Activated CD8-positive, alpha-beta T cell treated with anti-CD3 and anti-CD28 coated beads for 36 hours (primary cell): ENCODE results near the gene KAT2B. TPM values are rescaled to one million over a fixed set of nuclear protein-coding genes. Genes with fewer than 3 reads are reported as not detected.

Source experiments
- ATAC-seq: fragments of 200-7000 bp; cut with Tn5 transposase; one replicate; pipeline ENCODE4 v1.10.0; 2021; ENCODE audit warnings: mild to moderate bottlenecking, moderate library complexity
- CTCF ChIA-PET: fragments of 350-600 bp; sonication (Branson Sonifier 250); formaldehyde crosslinking; loops from one replicate; lab custom pipeline; 2021; ENCODE audit warnings: antibody characterized with exemption; lab: Charles Lee
- POLR2A ChIA-PET: fragments of 350-600 bp; sonication (Branson Sonifier 250); formaldehyde crosslinking; loops from one replicate; lab custom pipeline; 2021; ENCODE audit warnings: antibody characterized with exemption; lab: Charles Lee
- DNase-seq: peaks from one replicate; pipeline ENCODE4 v3.0.0-alpha.2; 2020
- H3K27ac Mint-ChIP-seq: one replicate; pipeline ENCODE4 v1.8.0; 2021; ENCODE audit warnings: mild to moderate bottlenecking, mixed read lengths
- H3K27me3 Mint-ChIP-seq: one replicate; pipeline ENCODE4 v1.8.0; 2021; ENCODE audit warnings: mixed read lengths
- H3K36me3 Mint-ChIP-seq: one replicate; pipeline ENCODE4 v1.8.0; 2021; ENCODE audit warnings: low read depth, mixed read lengths
- H3K4me1 Mint-ChIP-seq: one replicate; pipeline ENCODE4 v1.8.0; 2021; ENCODE audit warnings: low read depth, mixed read lengths
- H3K4me3 Mint-ChIP-seq: one replicate; pipeline ENCODE4 v1.8.0; 2021; ENCODE audit warnings: mild to moderate bottlenecking, moderate library complexity, mixed read lengths
- H3K9me3 Mint-ChIP-seq: one replicate; pipeline ENCODE4 v1.8.0; 2021; ENCODE audit warnings: mixed read lengths
- intact Hi-C: fragments of 100-400 bp; cut with micrococcal nuclease; formaldehyde crosslinking; loops from one replicate; pipeline ENCODE4 v1.10.0; 2022
- total RNA-seq, 2 experiments: library from RNA; stranded (reverse); gene quantifications; one replicate each; pipeline ENCODE4 v1.2.3, GENCODE V29; 2021
- TF ChIP-seq, protein P1 (sequence below): fragments of 200-600 bp; IDR thresholded peaks from one replicate; pipeline ENCODE4 v1.8.0; 2022; ENCODE audit warnings: antibody characterized with exemption, mild to moderate bottlenecking

Gene KAT2B
- total RNA-seq, 2 experiments from 2014 or later, result 18.6 to 28.8 TPM

DNA sequence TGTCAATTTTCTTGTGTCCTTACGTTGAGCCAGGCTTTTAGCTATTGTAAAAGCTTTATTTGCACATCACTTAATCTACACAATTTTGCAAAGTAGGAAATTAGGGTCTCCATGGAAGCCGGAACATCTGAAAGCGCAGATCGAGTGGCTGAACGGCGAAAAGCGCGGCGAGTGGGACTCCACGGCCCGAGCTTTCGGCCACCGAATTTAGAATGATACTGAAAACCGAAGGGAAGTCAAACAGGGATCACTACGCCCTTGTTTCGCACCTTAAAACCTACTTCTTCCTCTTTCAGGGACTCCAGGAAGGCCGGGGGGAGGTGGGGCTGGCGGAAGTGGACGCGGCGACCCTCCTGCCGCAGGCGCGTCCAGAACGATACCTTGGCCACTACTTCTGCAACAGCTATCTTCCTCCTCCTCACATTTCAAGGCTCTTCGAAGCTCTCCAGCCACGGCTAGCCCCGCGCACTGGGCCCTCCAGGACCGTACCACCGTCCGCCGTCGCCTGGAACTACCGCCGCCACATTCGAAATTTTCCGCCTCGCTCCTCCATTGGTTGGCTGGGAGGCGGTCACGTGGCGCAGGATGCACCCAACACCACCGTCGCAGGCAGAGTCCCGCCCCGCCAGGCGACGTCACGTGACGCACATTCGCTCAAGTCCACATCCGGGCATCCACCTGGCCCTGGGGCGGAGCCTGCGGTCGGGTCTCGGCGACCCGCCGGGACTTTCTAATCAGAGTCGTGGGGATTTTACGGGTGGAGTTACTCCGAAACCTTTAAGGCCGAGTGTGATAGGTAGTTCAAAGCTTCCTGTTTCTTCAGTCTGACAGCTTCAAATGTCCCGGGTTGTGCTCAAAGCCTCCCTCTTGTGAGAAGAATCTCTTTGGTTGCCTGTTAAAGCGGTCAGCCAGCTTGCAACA lies 145.7 kb downstream of the KAT2B start, which contains the start of gene SGO1:
SGO1 (minus strand) TSS at position 528 of the 921 bp plus-strand sequence. CDS start 2,179 bp downstream, outside the sequence.
- POLR2A ChIA-PET, result interaction anchor here (0.6 to 2.0 kb wide), 10 partner anchors 15 to 255 kb away, joined by 3 to 11 read pairs (median 3); partner anchors contain the start of gene KAT2B
- H3K9me3 Mint-ChIP-seq, result no peaks in the 10 kb centered on the region
- DNase-seq, result peak; percentile 100
- peak; percentile 96 for ATAC-seq
- CTCF ChIA-PET, result interaction anchor here (1.1 to 1.9 kb wide), 2 partner anchors 144 to 300 kb away, joined by 4 to 6 read pairs; no protein-coding TSS in a partner anchor
- H3K27ac Mint-ChIP-seq, result no peak within 1 kb of the TSS
- H3K4me1 Mint-ChIP-seq, result peaks cover 5% of the 10 kb centered on the region
- TF ChIP-seq, protein P1, sequence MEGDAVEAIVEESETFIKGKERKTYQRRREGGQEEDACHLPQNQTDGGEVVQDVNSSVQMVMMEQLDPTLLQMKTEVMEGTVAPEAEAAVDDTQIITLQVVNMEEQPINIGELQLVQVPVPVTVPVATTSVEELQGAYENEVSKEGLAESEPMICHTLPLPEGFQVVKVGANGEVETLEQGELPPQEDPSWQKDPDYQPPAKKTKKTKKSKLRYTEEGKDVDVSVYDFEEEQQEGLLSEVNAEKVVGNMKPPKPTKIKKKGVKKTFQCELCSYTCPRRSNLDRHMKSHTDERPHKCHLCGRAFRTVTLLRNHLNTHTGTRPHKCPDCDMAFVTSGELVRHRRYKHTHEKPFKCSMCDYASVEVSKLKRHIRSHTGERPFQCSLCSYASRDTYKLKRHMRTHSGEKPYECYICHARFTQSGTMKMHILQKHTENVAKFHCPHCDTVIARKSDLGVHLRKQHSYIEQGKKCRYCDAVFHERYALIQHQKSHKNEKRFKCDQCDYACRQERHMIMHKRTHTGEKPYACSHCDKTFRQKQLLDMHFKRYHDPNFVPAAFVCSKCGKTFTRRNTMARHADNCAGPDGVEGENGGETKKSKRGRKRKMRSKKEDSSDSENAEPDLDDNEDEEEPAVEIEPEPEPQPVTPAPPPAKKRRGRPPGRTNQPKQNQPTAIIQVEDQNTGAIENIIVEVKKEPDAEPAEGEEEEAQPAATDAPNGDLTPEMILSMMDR, result no peak
- no peaks in the 10 kb centered on the region for H3K27me3 Mint-ChIP-seq
- no peak within 1 kb of the TSS for H3K4me3 Mint-ChIP-seq
- H3K36me3 Mint-ChIP-seq, result peaks cover 16% of the 10 kb centered on the region
- intact Hi-C loops, result loop anchor here (5.0 kb wide), 2 partner anchors 144 to 239 kb away; partner anchors contain the start of genes KAT2B and RAB5A

DNA sequence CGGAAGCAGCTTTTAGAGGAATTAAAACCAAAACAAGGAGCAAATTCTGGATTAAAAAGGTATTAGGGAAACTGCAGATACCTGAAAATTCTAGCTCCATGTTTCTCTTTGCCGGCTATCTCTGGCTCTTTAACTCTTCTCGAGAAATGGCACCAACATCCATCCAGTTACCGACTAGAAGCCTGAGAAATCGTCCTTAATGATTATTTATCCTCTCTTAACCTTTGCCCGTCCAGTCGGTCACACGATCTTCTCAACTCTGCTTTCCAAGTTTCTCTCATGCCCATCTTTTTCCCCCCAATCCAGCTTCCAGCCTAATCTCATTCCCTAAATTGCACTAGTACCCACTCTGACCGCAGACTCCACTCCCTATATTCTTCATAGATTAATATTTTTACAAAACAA lies 146.4 kb downstream of the KAT2B start:
- Mint-ChIP-seq H3K36me3 (peaks cover 15% of the 10 kb centered on the region), H3K27ac (no peak overlapping the region), H3K27me3 (no peaks in the 10 kb centered on the region), H3K9me3 (no peaks in the 10 kb centered on the region), H3K4me1 (peaks cover 5% of the 10 kb centered on the region), H3K4me3 (no peak overlapping the region)
- CTCF ChIA-PET, result interaction anchor here (1.1 to 1.9 kb wide), 2 partner anchors 145 to 300 kb away, joined by 4 to 6 read pairs; no protein-coding TSS in a partner anchor
- POLR2A ChIA-PET, result interaction anchor here (1.2 to 2.0 kb wide), 4 partner anchors 26 to 255 kb away, joined by 3 to 11 read pairs (median 3); partner anchors contain the start of gene KAT2B
- intact Hi-C loops, result loop anchor here (5.0 kb wide), 2 partner anchors 144 to 239 kb away; partner anchors contain the start of genes KAT2B and RAB5A
- no peak for DNase-seq
- TF ChIP-seq, protein P1, result no peak
- ATAC-seq, result peak; percentile 1

DNA sequence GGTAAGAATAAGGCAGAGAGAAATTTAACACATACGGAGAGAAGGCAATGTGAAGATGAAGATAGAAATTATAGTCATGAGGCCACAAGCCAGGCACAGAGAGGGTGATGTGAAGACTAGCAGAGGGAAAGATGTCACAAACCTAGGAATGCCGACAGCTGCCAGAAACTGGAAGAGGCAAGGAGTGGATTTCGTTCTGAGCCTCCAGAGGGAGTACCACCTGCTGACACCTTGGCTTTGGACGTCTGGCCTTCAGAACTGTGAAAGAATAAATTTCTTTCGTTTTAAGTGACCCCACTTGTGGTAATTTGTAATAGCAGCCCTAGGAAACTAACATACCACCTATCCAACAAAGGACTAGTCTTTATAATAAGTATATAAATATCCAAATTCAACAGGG lies 150.7 kb downstream of the KAT2B start:
- no peak overlapping the region for H3K4me3 Mint-ChIP-seq
- H3K36me3 Mint-ChIP-seq, result no peaks in the 10 kb centered on the region
- no peaks in the 10 kb centered on the region for H3K9me3 Mint-ChIP-seq
- intact Hi-C loops, result no loop called here
- CTCF ChIA-PET, result no interaction called here
- no peaks in the 10 kb centered on the region for H3K4me1 Mint-ChIP-seq
- ATAC-seq (no peak), DNase-seq (no peak)
- POLR2A ChIA-PET, result no interaction called here
- TF ChIP-seq, protein P1, result no peak
- no peaks in the 10 kb centered on the region for H3K27me3 Mint-ChIP-seq
- no peak overlapping the region for H3K27ac Mint-ChIP-seq

DNA sequence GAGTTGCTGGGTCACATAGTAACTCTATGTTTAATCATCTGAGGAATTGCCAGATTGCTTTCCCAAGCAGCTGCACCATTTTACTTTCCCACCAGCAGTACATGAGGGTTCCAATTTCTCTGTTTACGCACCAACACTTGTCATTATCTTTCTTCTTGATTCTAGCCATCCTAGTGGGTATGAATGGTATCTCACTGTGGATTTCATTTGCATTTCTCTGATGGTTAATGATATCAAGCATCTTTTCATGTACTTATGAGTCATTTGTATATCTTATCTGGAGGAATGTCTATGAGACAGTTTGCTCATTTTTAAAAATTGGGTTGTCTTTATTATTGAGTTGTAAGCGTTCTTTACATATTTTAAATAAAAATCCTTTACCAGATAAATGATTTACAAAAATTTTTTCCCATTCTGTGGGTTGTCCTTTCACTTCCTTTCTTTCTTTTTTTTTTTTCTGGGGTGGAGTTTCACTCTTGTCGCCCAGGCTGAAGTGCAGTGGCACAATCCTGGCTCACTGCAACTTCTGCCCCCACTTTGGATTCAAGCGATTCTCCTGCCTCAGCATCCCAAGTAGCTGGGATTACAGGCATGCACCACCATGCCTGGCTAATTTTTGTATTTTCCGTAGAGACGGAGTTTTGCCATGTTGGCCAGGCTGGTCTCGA lies 154.7 kb downstream of the KAT2B start:
- TF ChIP-seq, protein P1, result no peak
- no peaks in the 10 kb centered on the region for H3K9me3 Mint-ChIP-seq
- H3K27ac Mint-ChIP-seq, result no peak overlapping the region
- ChIA-PET POLR2A (no interaction called here), CTCF (no interaction called here)
- H3K4me3 Mint-ChIP-seq, result no peak overlapping the region
- ATAC-seq (peak; percentile 58), DNase-seq (no peak)
- peaks cover 3% of the 10 kb centered on the region for H3K4me1 Mint-ChIP-seq
- H3K36me3 Mint-ChIP-seq, result no peaks in the 10 kb centered on the region
- no peaks in the 10 kb centered on the region for H3K27me3 Mint-ChIP-seq
- intact Hi-C loops, result no loop called here
